NCI-H187 (cell line): ENCODE data around the gene TM4SF4.

ENCODE experiments used
- DNase-seq, 2 experiments: peaks; one replicate each; lab custom pipeline; 2025; lab: John Stamatoyannopoulos, UW

Gene TM4SF4

GRCh38 chr3:149548669-149549065, 74.2 kb downstream of the TM4SF4 start:
- DNase-seq: no peak

GRCh38 chr3:149551500-149551899, 77.0 kb downstream of the TM4SF4 start:
- DNase-seq: no peak

GRCh38 chr3:149552700-149553099, 78.2 kb downstream of the TM4SF4 start:
- no peak for DNase-seq
